ENCODE results near the gene ADTRP.

DNA sequence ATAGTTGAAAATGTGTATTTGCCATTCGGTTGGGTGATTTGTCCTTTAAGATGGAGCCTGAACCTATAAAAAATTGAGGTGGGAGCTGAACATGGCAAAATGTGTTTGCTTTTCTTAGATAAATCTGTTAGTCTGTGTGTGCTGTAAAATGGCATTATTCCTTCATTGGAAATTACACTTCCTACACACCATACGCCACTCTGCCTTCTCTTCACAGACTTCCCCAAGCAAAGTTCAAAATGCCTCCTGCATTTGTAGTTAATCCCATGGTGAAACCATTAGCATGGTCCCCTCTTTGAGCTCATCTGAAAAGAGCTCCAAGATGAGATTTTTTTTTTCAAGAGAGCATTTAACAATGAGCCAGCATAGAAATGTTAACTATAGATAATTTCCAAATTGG is 567 bp downstream of the ADTRP start:
- TF ChIP-seq, protein P1, sequence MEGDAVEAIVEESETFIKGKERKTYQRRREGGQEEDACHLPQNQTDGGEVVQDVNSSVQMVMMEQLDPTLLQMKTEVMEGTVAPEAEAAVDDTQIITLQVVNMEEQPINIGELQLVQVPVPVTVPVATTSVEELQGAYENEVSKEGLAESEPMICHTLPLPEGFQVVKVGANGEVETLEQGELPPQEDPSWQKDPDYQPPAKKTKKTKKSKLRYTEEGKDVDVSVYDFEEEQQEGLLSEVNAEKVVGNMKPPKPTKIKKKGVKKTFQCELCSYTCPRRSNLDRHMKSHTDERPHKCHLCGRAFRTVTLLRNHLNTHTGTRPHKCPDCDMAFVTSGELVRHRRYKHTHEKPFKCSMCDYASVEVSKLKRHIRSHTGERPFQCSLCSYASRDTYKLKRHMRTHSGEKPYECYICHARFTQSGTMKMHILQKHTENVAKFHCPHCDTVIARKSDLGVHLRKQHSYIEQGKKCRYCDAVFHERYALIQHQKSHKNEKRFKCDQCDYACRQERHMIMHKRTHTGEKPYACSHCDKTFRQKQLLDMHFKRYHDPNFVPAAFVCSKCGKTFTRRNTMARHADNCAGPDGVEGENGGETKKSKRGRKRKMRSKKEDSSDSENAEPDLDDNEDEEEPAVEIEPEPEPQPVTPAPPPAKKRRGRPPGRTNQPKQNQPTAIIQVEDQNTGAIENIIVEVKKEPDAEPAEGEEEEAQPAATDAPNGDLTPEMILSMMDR (conservative IDR thresholded peaks at IDR 0.05; ENCODE audit: low read length) = no peak
- no peak for TF ChIP-seq EZH2phosphoT487 (IDR thresholded peaks at IDR 0.05; ENCODE audit: borderline replicate concordance, low read depth, low read length)

All from OCI-LY7 (cell line).